Panc1 (cell line): ENCODE results near the gene PTER. TPM values are rescaled to one million over a fixed set of nuclear protein-coding genes. Genes with fewer than 3 reads are reported as not detected.

ENCODE experiments used
- ATAC-seq: fragments of 200-7000 bp; cut with Tn5 transposase; 2 replicates; pipeline ENCODE4 v1.9.1; 2020; ENCODE audit warnings: mild to moderate bottlenecking, moderate library complexity
- BruUV-seq: library from RNA; stranded (reverse); fragments of 400-500 nt; replicated peaks from 2 replicates; lab custom pipeline; 2021; lab: Mats Ljungman, UMichigan
- CTCF ChIA-PET: fragments of 300-600 bp; sonication (Branson Sonifier 250); formaldehyde crosslinking; loops from one replicate; lab custom pipeline; 2022; ENCODE audit warnings: antibody characterized with exemption; lab: Charles Lee
- POLR2A ChIA-PET: fragments of 300-600 bp; sonication (Branson Sonifier 250); formaldehyde crosslinking; loops from one replicate; lab custom pipeline; 2022; ENCODE audit warnings: antibody characterized with exemption; lab: Charles Lee
- DNase-seq: peaks from one replicate; pipeline ENCODE4 v3.0.0-alpha.2; 2010; ENCODE audit warnings: low read depth, low spot score
- H3K27ac ChIP-seq: 2 replicates; pipeline ENCODE4 v1.5.1; 2011; ENCODE audit warnings: mild to moderate bottlenecking, low read length, inconsistent platforms
- H3K27me3 ChIP-seq: fragments of 200-500 bp; sonication (Bioruptor generic); 2 replicates; pipeline ENCODE4 v1.6.0; 2014; ENCODE audit warnings: low read length, inconsistent platforms; ENCODE audit not compliant: control insufficient read depth, insufficient read depth
- H3K36me3 ChIP-seq: fragments of 200-500 bp; sonication (Bioruptor generic); 2 replicates; pipeline ENCODE4 v1.5.1; 2014; ENCODE audit warnings: inconsistent platforms, mild to moderate bottlenecking, low read length, moderate library complexity; ENCODE audit not compliant: control insufficient read depth, insufficient read depth
- H3K4me1 ChIP-seq: 2 replicates; pipeline ENCODE4 v1.5.1; 2011; ENCODE audit warnings: inconsistent platforms, mild to moderate bottlenecking, low read length, moderate library complexity; ENCODE audit not compliant: control insufficient read depth, insufficient read depth
- H3K4me3 ChIP-seq, 2 experiments: 2 replicates each; pipeline ENCODE4 v1.5.1; 2011 to 2012; ENCODE audit warnings: low read depth in 2 of 2, low read length in 2 of 2, mild to moderate bottlenecking in 2 of 2, inconsistent platforms in 1 of 2, moderate library complexity in 1 of 2
- H3K9me3 ChIP-seq: fragments of 200-500 bp; sonication (Bioruptor generic); 2 replicates; pipeline ENCODE4 v1.5.1; 2014; ENCODE audit warnings: low read depth, mild to moderate bottlenecking, inconsistent platforms, low read length, moderate library complexity; ENCODE audit not compliant: control insufficient read depth, insufficient read depth
- POLR2AphosphoS5 ChIP-seq: IDR thresholded peaks from 2 replicates; pipeline ENCODE4 v1.6.1; 2012; ENCODE audit warnings: mild to moderate bottlenecking, low read depth, low read length, moderate library complexity
- SIN3A ChIP-seq: IDR thresholded peaks from 2 replicates; pipeline ENCODE4 v1.6.1; 2012; ENCODE audit warnings: low read depth, mild to moderate bottlenecking, low read length, moderate library complexity, borderline replicate concordance; ENCODE audit not compliant: insufficient read depth
- TCF7L2 ChIP-seq: IDR thresholded peaks from 2 replicates; pipeline ENCODE4 v1.6.1; 2011; ENCODE audit warnings: mild to moderate bottlenecking, low read depth, low read length, inconsistent platforms
- in situ Hi-C: cut with HindIII; loops from 2 replicates; pipeline ENCODE4 v1.10.0; 2016; ENCODE audit warnings: low sequenced_read_pairs, low pct_unique_long_range_greater_than_20kb
- intact Hi-C: fragments of 100-400 bp; cut with micrococcal nuclease; formaldehyde crosslinking; loops from one replicate; pipeline ENCODE4 v1.10.0; 2022; ENCODE audit not compliant: unreplicated experiment
- total RNA-seq: library from RNA; stranded (reverse); gene quantifications from one replicate; pipeline ENCODE4 v1.2.1, GENCODE V29; 2021; ENCODE audit not compliant: unreplicated experiment
- TF ChIP-seq, protein P1 (sequence below), 2 experiments: IDR thresholded peaks; 2 replicates each; pipeline ENCODE4 v1.6.1; 2011 to 2012; ENCODE audit warnings: low read depth in 2 of 2, control low read depth in 1 of 2, low read length in 1 of 2, mild to moderate bottlenecking in 1 of 2, moderate library complexity in 1 of 2; ENCODE audit not compliant: insufficient read depth in 1 of 2
- TF ChIP-seq, protein P2 (sequence below): fragments of 450-650 bp; IDR thresholded peaks from 2 replicates; pipeline ENCODE4 v1.5.1; 2017; ENCODE audit warnings: mild to moderate bottlenecking

Gene PTER
- total RNA-seq, 1 experiment from 2014 or later, result 8.8 TPM

DNA sequence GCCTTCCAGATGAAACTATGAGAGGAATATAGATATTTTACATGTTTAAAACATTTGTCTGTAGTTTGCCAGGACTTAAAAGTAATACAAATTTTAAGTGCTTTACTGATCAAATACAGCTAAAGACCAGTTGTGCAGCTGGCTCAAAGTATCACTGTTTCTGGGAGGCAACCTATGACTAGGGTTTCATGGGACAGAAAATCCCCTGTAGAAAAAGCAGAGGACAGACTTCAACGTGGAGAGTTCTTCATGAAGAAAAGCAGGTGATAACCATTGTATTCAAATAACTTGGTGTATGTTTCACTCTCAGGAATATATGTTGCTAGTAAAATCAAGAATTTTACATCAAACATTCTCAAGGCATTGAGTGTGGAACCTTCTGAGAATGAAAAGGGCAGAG lies 40.9 kb downstream of the PTER start:
- CTCF ChIA-PET, result no interaction called here
- ATAC-seq (no peak), DNase-seq (no peak)
- TF ChIP-seq TCF7L2, result no peak
- TF ChIP-seq, protein P1, sequence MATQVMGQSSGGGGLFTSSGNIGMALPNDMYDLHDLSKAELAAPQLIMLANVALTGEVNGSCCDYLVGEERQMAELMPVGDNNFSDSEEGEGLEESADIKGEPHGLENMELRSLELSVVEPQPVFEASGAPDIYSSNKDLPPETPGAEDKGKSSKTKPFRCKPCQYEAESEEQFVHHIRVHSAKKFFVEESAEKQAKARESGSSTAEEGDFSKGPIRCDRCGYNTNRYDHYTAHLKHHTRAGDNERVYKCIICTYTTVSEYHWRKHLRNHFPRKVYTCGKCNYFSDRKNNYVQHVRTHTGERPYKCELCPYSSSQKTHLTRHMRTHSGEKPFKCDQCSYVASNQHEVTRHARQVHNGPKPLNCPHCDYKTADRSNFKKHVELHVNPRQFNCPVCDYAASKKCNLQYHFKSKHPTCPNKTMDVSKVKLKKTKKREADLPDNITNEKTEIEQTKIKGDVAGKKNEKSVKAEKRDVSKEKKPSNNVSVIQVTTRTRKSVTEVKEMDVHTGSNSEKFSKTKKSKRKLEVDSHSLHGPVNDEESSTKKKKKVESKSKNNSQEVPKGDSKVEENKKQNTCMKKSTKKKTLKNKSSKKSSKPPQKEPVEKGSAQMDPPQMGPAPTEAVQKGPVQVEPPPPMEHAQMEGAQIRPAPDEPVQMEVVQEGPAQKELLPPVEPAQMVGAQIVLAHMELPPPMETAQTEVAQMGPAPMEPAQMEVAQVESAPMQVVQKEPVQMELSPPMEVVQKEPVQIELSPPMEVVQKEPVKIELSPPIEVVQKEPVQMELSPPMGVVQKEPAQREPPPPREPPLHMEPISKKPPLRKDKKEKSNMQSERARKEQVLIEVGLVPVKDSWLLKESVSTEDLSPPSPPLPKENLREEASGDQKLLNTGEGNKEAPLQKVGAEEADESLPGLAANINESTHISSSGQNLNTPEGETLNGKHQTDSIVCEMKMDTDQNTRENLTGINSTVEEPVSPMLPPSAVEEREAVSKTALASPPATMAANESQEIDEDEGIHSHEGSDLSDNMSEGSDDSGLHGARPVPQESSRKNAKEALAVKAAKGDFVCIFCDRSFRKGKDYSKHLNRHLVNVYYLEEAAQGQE (IDR thresholded peaks at IDR 0.05; ENCODE audit: insufficient read depth in 1 of 2, low read depth in 2 of 2, low read length in 1 of 2), result no peak
- no peak for TF ChIP-seq POLR2AphosphoS5
- no peak for TF ChIP-seq SIN3A
- TF ChIP-seq, protein P2, sequence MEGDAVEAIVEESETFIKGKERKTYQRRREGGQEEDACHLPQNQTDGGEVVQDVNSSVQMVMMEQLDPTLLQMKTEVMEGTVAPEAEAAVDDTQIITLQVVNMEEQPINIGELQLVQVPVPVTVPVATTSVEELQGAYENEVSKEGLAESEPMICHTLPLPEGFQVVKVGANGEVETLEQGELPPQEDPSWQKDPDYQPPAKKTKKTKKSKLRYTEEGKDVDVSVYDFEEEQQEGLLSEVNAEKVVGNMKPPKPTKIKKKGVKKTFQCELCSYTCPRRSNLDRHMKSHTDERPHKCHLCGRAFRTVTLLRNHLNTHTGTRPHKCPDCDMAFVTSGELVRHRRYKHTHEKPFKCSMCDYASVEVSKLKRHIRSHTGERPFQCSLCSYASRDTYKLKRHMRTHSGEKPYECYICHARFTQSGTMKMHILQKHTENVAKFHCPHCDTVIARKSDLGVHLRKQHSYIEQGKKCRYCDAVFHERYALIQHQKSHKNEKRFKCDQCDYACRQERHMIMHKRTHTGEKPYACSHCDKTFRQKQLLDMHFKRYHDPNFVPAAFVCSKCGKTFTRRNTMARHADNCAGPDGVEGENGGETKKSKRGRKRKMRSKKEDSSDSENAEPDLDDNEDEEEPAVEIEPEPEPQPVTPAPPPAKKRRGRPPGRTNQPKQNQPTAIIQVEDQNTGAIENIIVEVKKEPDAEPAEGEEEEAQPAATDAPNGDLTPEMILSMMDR, result no peak
- POLR2A ChIA-PET, result no interaction called here
- H3K36me3 ChIP-seq, result no peaks in the 10 kb centered on the region
- H3K4me1 ChIP-seq, result no peaks in the 10 kb centered on the region
- BruUV-seq, result no TSS peak
- intact Hi-C loops (no loop called here), in situ Hi-C loops (no loop called here)
- H3K4me3 ChIP-seq, result no peak overlapping the region
- no peak overlapping the region for H3K27ac ChIP-seq
- no peaks in the 10 kb centered on the region for H3K9me3 ChIP-seq
- no peaks in the 10 kb centered on the region for H3K27me3 ChIP-seq

DNA sequence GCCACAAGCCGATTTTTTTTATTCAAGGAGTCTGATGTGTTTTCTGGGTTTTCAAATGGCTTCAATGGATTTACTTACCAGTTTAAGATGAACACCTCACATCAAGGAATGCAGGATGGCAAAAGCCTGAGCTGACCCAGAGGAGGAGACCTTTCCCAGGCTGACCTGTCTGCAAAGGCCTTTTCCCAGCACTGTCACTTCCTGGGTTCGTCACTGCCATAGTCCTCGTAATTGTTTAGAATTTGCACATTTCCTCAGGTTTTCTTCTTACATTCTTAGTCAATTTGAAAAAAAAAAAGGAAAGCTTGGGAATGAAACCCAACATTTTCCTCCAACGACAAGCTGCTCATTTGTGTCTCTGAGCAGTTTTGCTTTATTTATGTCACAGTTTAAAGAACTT lies 42.0 kb downstream of the PTER start:
- POLR2A ChIA-PET, result no interaction called here
- intact Hi-C loops (no loop called here), in situ Hi-C loops (no loop called here)
- CTCF ChIA-PET, result no interaction called here
- Histone ChIP-seq H3K27me3 (no peaks in the 10 kb centered on the region), H3K36me3 (no peaks in the 10 kb centered on the region), H3K9me3 (no peaks in the 10 kb centered on the region), H3K27ac (no peak overlapping the region), H3K4me1 (no peaks in the 10 kb centered on the region), H3K4me3 (no peak overlapping the region)
- DNase-seq, result no peak
- no TSS peak for BruUV-seq
- no peak for ATAC-seq
- TF ChIP-seq, protein P1 (IDR thresholded peaks at IDR 0.05; ENCODE audit: insufficient read depth in 1 of 2, low read depth in 2 of 2, low read length in 1 of 2), result no peak
- no peak for TF ChIP-seq TCF7L2
